Measurements from ENCODE around the gene PLA2R1.

The PLA2R1 gene

DNA sequence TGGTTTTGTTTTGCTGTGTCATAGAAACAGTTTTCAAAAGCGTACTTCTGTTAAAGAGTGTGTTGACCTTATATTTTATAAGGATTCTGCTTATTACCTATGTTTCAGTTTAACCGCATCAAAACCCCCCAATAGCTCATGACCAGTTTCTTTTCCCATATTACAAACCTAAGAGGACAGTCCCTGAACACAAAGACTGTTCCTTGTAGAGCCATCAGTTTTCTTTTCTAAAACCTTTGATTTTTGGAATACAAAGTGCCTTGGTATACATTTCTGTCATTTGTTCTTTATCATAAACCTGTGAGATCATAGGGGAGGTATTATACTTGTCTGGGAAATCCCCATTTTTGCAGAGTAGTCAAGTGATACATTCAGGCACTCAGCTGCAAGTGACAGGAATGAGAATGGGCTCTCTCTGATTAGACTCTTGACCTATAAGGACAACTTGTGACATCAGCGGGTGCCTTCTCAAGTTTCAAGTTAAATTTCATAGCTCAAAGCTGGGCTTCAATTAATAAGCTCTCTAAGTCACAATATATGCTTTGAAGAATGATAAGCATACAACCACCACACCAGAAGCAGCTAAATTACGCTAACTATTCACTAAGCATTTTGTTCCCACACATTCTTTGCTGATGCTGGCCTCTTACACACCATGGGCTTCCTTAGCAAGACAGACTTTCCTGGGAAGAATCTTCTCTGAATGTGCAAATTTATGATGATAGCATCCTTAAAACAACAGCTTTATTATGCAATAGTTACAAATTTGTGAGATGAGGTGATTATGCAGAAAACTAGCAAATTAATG is 167.0 kb downstream of the PLA2R1 start:
- no peak for DNase-seq (ENCODE audit: low spot score)

DNA sequence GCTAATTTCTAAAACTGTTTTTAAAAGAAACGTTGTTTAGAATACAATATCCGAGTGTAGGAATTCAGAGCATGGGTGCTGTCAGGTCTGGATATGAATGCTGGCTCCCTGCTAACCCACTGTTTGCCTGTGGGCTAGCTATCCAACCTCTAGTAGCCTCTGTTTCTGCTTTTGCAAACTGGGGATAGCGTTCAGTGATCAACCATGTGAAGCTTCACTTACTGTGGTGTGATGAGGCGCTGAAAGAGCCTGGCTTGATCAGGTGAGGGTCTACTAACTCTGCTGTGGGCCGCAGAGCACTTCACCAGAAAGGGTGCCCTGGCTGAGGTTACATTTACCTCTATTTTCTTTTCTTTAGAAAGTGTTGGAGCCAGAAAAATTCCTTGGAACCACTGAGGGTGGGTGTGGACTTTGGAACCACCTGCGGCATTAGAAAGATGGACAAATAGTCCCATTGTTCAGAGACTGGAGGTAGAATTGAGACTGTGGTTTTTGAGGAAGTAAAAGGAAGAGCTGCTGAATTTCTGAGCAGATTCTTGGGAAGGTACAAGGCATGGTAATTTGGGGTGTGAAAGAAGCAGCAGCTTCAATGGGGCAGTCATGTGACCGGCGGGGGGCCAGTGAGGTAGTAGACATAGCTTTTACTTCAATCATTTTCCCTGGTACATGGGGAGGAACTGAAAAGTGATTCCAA is 168.1 kb downstream of the PLA2R1 start:
- DNase-seq (ENCODE audit: low spot score): no peak

DNA sequence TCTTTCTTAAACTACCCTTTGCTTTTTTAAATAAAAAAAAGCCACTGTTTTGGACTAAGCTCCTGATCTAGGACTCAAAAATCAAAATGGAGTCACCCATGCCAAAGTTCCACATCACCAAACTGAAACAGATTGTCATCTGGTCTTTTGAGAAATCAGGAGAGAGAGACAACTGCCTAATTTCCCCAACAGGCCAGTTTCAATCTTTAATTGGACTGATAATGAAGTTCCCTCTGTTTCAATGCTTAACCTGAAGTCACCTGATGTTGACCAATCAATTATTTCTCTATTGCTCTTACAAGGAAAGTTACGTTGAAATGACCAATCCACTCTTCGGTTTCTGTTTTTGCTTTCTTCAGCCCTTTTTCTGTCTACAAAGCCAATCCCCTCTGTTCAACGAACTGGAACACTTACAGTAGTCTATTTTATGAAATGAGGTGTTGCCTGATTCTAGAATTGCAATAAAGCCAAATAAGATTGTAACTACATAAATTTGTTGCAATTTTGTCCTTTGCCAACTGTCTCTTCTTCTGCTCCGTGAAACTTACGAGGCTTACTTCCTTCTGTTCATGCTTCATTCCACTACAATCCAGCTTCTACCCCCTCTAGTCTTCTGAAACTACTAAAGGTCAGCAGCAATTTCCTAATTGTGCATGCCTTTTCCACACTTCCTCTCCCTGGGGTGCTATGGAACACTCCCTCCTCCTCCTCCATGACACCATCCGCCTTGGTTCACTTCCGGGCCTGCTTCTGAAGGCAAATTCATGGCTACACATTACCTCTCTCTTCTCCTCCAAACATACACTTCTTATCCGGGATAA is 169.2 kb downstream of the PLA2R1 start:
- no peak for DNase-seq (ENCODE audit: low spot score)

DNA sequence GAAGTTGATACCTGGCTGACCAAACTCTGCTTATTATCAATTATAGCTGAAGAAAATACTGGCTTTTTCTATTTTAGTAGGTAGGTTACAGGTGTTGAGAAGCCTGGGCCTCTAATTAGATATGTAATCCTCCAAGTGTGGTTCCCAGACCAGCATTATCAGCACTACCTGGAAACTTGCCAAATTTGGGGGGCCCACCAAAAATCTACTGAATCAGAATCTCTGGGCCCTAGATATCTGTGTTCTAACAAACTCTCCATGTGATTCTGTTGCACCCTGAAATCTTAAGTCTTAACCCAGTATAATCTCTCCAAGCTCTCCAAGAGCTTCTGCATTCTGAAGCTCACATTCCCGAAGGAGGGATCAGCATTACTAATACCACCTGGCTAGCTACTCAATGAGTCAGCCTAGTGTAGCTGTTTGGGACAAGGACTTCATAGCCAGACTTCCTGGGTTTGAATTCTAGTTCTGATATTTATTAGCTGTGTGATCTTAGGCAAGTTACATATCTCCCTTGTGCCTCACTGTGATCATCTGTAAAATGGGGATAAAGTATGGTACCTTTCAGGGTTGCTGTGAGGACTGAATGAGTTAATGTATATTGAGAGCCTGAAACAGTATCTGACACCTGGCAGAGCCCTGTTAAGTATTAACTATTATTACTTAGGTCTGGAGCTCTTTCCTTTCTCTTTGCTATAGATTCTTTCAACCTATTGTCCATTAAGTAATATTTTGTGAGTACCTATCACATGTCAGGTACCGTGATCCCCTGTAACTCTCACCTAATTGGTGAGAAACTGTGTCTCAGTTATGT is 170.3 kb downstream of the PLA2R1 start:
- peak; percentile 66 for DNase-seq (ENCODE audit: low spot score)

DNA sequence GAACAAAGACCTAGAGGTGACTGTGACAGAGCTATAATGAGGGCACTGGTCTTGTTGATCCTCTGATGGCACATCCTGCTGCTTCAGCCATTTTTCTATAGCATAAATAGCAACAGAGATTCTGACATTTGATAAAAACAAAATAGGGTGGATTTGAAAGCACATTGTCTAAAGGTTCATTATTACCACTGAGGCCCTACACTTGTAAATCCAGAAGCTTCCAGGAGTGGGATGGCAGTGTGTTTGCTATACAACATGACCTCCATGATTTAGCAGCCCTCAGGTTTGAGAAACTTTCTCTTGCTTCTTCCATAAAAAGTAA is 171.2 kb downstream of the PLA2R1 start:
- no peak for DNase-seq (ENCODE audit: low spot score)

DNA sequence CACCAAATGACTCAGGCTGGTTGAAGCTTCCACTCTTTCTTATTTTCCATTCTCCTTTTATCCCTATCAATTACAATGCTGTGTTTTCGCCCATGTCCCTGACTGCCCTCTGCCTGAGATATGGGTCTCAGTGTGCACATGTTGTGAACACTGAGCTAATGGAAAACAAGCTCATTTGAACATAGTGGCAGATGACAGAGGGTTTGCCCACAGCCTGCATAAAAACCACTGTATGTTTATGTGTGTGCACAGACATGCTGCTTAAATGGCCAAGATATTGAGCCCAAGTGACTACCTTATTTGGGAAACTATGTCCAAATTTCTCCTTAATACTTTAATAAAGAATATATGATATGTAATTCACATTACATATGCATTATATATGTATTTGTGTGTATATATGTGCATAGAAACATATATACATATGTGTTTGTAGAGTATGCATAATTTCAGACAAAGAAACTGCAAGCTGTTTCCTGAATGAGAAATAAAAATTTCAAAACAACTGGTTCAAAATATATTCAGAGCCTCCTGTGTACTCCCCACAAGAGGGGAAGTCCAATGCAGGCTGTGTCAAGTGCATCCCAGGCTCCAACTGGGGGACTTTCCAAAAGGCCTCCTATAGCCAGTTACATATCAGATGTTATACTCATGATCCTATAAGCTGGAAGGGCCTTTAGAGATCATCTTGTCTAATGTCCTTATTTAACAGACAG is 171.7 kb downstream of the PLA2R1 start:
- no peak for DNase-seq (ENCODE audit: low spot score)

DNA sequence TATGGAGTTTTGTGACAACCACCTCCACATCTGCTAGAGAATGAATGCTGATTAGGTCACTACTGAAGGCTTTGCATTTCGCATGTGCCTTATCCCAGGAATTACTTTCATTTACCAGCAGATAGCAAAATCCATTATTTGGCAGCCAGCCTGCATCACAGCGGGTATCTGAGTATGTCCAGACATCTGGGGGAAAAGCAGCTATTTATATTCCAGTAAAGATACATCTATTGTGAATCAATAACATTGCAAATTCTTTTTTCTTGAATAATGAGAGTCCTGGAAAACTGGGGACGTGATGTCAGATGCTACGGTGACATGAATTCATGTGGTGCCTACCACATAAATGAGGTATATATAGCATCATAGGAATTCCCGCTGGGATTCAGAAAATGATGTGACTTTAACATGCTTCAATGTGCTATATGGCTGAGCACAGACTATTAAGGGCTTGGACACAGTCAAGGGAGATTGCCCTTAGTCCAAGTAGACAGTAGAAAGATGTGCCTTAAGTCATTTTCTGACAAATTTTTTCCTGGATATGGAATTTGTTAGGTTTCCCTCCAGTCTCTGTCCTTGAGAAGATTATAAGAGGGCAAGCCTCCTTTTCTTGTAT is 180.2 kb downstream of the PLA2R1 start:
- DNase-seq (ENCODE audit: low spot score): no peak

All from AG20443 (cell line).